ENCODE data around the gene NKD2.

NKD2 gene

DNA sequence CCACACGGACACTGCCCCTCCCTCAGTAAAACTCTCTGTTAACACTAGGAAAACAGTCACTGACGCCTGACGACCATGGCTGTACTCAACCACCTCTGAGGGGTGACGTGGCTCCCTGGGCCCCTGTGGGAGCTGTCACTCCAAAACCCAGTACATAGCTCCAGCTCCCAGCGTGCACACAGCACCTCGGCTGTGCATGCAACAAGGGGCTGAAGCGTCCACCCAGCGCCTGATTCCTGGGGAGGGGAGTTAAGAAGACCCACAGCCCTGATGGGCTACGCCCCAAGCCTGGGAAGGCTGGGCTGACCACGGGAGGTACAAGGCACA lies 66.9 kb downstream of the NKD2 start:
- TF ChIP-seq MYC (IDR thresholded peaks at IDR 0.05; ENCODE audit: low read depth, low read length): no peak
- TF ChIP-seq, protein P1, sequence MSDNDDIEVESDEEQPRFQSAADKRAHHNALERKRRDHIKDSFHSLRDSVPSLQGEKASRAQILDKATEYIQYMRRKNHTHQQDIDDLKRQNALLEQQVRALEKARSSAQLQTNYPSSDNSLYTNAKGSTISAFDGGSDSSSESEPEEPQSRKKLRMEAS (IDR thresholded peaks at IDR 0.05; ENCODE audit: low read depth, low read length): no peak
- TF ChIP-seq POLR2A (IDR thresholded peaks at IDR 0.05; ENCODE audit: extremely low read depth, insufficient read length): no peak
- TF ChIP-seq, protein P2, sequence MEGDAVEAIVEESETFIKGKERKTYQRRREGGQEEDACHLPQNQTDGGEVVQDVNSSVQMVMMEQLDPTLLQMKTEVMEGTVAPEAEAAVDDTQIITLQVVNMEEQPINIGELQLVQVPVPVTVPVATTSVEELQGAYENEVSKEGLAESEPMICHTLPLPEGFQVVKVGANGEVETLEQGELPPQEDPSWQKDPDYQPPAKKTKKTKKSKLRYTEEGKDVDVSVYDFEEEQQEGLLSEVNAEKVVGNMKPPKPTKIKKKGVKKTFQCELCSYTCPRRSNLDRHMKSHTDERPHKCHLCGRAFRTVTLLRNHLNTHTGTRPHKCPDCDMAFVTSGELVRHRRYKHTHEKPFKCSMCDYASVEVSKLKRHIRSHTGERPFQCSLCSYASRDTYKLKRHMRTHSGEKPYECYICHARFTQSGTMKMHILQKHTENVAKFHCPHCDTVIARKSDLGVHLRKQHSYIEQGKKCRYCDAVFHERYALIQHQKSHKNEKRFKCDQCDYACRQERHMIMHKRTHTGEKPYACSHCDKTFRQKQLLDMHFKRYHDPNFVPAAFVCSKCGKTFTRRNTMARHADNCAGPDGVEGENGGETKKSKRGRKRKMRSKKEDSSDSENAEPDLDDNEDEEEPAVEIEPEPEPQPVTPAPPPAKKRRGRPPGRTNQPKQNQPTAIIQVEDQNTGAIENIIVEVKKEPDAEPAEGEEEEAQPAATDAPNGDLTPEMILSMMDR (IDR thresholded peaks at IDR 0.05; ENCODE audit: low read depth, low read length): no peak
- DNase-seq (ENCODE audit: low read depth): no peak
- H3K4me3 ChIP-seq (ENCODE audit: low read depth, low read length): no peak overlapping the region

DNA sequence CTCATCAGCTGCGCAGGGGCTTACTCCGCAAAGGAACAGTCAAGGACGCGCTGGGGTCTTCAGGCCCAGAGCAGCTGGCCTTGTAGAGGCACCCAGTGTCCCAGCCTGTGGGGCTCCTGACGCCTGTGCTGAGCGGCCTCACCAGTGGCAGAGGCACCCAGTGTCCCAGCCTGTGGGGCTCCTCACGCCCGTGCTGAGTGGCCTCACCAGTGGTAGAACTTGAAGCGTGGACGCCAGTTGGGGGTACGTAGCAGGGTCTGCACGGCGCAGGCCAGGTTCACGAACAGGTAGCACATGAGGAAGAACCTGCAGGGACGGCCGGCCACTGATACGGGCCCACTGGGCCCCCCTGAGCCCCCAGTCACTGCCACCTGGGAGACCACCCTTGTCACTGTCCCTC lies 67.3 kb downstream of the NKD2 start:
- TF ChIP-seq POLR2A (IDR thresholded peaks at IDR 0.05; ENCODE audit: extremely low read depth, insufficient read length) (no peak), MYC (IDR thresholded peaks at IDR 0.05; ENCODE audit: low read depth, low read length) (no peak)
- TF ChIP-seq, protein P1 (IDR thresholded peaks at IDR 0.05; ENCODE audit: low read depth, low read length): no peak
- TF ChIP-seq, protein P2 (IDR thresholded peaks at IDR 0.05; ENCODE audit: low read depth, low read length): no peak
- H3K4me3 ChIP-seq (ENCODE audit: low read depth, low read length): no peak overlapping the region
- no peak for DNase-seq (ENCODE audit: low read depth)

DNA sequence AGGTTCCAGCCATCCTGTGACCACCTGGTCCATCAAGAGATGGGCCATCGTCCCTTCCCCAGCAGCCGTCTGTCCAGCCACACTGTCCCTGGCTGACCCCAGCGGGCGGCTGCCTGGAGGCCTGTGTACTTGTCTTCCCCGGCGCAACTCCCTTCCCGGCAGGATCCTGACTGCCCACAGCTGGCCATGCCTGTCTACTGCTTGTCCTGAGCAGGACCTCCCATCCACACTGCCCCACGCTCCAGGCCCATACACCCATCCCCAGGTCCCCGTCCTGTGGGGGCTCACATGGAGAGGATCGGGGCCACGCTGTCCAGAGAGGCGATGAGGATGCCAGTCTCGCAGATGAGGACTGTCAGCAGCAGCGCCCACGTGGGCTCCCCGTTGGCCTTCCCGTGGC lies 67.8 kb downstream of the NKD2 start:
- DNase-seq (ENCODE audit: low read depth): no peak
- no peak for TF ChIP-seq MYC (IDR thresholded peaks at IDR 0.05; ENCODE audit: low read depth, low read length)
- no peak for TF ChIP-seq POLR2A (IDR thresholded peaks at IDR 0.05; ENCODE audit: extremely low read depth, insufficient read length)
- TF ChIP-seq, protein P1 (IDR thresholded peaks at IDR 0.05; ENCODE audit: low read depth, low read length): no peak
- TF ChIP-seq, protein P2 (IDR thresholded peaks at IDR 0.05; ENCODE audit: low read depth, low read length): no peak
- H3K4me3 ChIP-seq (ENCODE audit: low read depth, low read length): no peak overlapping the region

DNA sequence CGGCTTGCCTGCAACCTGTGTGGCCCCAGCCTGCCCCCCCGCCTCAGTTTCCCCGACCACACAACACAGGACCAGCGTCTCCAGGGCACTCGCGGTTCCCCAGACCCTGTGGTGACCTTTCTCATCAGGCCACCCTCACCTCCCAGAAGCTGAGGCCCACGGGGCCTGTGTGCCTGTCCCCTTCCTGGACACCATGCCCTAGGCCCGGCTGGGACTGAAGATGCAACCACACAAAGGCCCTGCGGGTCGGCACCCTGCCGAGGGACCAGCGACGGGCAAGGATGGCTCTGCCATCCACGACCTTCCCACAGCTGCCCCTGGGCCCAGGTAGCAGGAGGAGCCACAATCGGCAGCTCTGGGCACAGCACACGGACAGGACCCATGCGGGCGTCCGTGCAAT lies 68.4 kb downstream of the NKD2 start:
- H3K4me3 ChIP-seq (ENCODE audit: low read depth, low read length): no peak overlapping the region
- TF ChIP-seq, protein P1 (IDR thresholded peaks at IDR 0.05; ENCODE audit: low read depth, low read length): no peak
- DNase-seq (ENCODE audit: low read depth): no peak

DNA sequence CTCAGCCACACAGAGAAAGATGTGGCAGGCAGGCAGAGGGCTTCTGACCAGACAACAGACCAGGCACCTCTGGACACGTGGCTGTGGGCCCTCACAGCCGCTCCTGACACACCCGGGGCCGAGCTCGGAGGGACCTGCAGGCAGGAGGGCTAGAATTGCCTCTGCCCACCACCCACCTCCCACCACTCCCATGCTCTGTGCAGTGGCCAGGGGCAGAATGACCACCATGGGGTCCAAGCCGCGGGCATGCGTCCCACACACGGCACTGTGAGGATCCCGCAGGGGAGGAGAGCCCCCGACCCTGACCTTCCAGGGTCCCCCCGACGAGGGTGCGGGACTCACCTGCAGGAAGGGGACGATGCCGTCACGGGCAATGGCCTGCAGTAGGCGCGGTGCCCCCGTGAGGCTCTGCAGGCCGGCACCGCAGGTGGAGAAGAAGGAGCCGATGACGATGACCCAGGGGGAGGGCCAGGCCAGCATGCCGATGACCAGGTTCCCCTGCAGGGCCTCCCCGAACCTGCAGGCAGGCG lies 69.0 kb downstream of the NKD2 start:
- TF ChIP-seq POLR2A (IDR thresholded peaks at IDR 0.05; ENCODE audit: extremely low read depth, insufficient read length) (no peak), MYC (IDR thresholded peaks at IDR 0.05; ENCODE audit: low read depth, low read length) (no peak)
- TF ChIP-seq, protein P1 (IDR thresholded peaks at IDR 0.05; ENCODE audit: low read depth, low read length): no peak
- TF ChIP-seq, protein P2 (IDR thresholded peaks at IDR 0.05; ENCODE audit: low read depth, low read length): no peak
- DNase-seq (ENCODE audit: low read depth): no peak
- H3K4me3 ChIP-seq (ENCODE audit: low read depth, low read length): no peak overlapping the region

DNA sequence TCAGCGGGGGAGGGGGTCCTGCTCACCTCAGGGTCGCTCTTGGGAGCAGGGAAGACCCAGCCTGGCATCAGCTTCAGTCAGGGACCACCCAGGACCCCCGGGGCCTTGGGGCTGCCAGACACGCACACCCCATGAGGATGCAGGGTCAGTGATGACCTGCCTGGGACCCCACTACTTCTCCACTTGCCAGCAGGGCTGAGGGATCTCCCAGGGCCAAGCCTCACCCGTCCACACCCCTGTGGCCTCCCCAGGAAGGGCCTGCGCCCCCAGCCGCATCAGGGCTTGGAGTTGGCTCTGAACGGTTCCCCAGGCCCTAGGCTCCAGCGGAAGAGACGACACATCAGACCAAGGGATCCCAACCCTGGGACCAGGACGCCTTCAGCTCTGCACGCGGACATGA lies 69.6 kb downstream of the NKD2 start:
- DNase-seq (ENCODE audit: low read depth): no peak
- H3K4me3 ChIP-seq (ENCODE audit: low read depth, low read length): no peak overlapping the region
- TF ChIP-seq, protein P2 (IDR thresholded peaks at IDR 0.05; ENCODE audit: low read depth, low read length): no peak
- TF ChIP-seq POLR2A (IDR thresholded peaks at IDR 0.05; ENCODE audit: extremely low read depth, insufficient read length): no peak
- TF ChIP-seq, protein P1 (IDR thresholded peaks at IDR 0.05; ENCODE audit: low read depth, low read length): no peak

All from NB4 (cell line).